KG1 (cell line): Measurements from ENCODE around the gene COL20A1.

Experiments used
- DNase-seq: peaks from one replicate; lab custom pipeline; 2025; lab: John Stamatoyannopoulos, UW

Gene COL20A1

DNA sequence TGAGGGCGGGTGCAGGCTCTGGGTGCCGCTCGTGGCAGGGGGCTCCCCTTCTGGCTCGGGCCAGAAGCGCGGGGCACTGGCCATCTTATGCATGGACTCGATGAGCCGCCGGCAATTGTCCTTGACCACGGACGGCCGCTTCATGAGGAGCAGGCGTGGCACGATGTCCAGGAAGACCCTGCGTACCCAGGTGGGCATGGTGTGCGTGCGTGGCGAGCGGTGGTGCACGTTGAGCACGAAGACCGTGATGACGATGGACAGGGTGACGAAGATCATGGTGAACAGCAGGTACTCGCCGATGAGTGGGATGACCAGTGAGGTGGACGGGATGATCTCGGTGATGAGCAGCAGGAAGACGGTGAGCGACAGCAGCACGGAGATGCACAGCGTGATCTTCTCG lies 57.2 kb downstream of the COL20A1 start:
- no peak for DNase-seq

DNA sequence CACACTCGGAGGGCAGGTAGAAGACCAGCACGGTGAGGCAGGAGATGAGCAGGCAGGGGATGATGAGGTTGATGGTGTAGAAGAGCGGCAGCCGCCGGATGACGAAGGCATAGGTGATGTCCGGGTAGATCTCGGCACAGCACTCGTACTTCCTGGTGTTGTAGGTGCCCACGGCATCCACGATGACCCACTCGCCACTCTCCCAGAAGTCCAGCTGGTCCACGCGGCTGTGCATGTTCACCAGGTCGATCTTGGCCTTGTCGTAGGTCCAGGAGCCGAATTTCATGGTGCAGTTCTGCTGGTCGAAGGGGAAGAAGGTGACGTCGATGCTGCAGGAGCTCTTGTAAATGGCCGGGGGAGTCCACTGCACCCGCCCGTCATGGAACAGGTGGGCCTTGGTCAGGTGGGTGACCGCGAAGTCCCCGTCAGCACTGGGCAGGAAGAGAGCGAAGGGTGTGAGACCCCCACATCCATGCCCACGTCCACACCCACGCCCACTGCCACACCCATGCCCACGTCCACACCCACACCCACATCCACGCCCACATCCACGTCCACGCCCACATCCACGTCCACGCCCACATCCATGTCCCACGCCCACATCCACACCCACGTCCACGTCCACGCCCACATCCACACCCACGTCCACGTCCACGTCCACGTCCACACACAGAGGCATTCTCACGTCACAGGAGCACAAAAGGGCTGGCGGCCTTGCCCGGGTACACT lies 57.8 kb downstream of the COL20A1 start:
- no peak for DNase-seq

DNA sequence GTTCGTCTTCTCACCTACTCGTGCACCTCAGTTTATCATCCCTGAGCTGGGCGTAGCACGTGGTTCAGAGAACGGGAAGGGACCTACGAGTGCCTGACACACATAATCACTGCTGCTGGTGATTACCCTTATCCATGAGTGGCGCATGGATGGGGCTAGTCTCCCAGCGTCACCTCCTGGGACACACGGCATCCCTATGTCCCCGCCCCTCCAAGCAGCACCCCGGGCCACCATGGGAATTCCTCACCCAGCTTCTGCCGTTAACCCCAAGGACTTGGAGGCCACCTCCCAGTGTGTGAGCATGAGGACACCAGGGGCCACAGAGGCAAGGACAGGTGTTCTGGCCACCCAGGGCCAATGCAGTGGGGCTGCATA lies 58.3 kb downstream of the COL20A1 start:
- DNase-seq, result no peak

DNA sequence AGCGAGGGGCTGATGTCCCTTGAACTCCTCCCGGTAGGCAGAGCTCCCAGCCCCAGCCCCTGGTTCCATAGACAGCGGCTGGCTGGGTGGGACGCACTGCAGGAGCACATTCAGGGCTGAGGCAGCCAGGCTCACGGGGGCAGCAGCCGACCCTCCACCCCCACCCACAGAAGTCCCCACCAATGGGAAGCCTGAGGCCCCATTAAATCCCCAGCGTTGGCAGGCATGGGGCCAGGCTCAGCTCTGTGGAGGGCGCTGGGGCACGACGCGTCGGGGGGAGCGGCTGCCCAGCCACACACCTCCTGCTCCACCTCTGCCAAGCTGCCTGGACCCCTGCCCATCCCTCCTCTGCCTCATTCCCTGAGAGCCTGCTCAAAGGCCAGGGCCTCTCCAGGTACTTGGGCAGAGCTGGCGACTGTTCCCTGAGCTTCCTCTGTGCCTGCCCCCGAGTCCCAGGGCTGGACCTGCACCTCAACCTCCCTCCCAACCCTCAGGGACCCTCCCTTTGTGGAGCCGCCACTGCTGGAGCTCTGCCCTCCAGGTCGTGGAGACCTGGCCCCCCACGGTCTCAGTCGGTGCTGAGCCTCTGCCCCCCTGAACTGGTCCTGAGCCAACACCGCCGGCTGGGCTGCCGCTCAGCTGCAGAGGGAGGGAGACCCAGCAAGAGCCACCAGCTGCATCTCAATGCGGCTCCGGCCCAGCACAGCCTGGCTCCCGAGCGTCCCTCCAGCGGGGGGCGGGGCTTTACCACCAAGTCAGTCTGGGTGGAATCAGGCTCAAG lies 59.0 kb downstream of the COL20A1 start:
- DNase-seq, result no peak

DNA sequence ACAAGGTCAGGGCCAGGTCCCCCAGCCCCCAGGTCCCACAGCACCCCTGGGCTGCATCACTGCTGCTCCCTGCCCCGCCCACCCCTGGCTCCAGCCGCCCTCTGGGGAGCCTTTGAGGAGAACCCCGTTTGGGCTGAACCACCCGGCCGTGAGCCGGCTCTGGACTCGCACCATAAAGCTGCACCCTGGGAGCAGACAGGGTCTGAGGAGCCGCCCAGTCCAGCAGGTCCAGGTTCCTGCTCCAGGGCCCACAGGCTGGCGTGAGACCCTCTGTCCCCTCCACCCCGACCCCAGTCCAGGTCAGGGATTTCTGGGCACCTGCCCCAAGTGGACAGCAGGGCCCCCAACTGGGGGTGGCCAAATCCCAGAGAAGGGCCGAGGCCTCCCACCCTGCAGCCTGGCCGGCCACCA lies 59.8 kb downstream of the COL20A1 start:
- DNase-seq, result no peak

DNA sequence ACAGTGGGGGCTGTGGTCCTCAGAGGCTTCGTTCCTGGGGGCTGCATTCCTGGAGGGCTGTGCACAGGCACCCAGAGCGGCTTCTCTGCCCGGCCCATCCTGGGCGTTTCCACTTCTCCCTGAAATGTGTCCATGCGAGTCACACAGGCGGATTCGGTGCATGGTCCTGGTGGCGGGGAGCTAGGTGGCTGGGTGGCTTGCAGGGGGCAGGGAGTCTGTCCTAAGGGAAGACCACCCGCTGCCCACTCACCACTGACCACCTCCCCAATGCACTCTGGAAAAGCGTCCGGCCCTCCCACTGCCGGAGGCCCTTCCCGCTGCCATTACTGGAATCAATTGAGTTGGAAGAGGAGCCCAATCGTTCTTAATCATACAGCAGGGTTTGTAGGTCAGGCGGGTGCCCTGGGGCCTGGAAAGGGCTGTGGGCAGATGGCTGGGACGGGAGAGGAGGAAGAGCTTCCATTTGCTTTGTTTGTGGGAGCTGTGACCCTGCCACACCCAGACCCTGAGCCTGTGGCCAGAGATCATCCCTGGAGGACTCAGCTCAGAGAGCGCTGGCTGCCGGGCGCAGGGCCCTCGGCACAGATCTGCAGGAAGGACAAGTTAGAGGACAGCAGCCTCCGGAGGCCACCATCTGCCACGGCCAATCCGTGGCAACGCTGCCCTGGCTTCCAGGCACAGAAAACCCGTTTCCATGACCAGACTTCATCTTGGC lies 61.8 kb downstream of the COL20A1 start:
- no peak for DNase-seq

DNA sequence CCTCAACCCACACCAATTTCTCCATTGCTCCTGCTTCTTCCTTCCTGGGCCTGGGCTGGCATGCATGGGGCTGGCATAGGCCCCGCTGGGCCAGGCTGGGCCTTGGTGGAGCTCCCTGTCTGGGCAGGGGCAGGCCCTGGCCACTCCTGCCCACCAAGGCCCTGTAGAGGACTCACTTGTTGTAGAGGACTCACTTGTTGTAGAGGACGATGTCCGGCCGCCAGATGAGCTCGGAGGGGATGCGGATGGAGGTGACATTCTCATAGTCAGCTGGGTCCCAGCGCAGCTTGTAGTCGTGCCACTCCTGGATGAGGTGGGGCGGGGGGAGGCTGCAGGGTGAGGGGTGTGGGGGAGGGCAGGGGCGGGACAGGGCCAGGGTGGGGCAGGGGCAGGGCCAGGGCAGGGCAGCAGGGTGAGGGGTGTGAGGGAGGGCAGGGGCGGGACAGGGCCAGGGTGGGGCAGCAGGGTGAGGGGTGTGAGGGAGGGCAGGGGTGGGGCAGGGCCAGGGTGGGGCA lies 62.9 kb downstream of the COL20A1 start:
- no peak for DNase-seq

DNA sequence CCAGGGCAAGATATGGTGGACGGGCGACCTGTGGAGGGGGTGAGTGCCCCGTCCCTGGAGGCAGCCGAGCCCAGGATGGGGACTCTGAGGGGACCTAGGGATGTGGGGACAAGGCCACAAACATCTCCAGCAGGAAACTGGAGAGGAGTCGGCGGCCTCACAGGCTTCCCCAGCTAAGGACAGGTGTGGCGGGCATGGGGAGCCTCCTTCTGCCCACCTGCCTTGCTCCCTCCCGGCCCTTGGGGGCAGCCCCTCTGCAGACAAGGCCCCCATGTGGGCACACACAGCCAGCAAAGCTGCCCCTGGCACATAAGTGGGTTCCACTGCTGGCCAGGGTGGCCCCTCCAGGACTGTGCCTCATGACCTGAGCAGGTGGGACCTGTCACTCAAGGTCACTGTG lies 63.5 kb downstream of the COL20A1 start:
- no peak for DNase-seq

DNA sequence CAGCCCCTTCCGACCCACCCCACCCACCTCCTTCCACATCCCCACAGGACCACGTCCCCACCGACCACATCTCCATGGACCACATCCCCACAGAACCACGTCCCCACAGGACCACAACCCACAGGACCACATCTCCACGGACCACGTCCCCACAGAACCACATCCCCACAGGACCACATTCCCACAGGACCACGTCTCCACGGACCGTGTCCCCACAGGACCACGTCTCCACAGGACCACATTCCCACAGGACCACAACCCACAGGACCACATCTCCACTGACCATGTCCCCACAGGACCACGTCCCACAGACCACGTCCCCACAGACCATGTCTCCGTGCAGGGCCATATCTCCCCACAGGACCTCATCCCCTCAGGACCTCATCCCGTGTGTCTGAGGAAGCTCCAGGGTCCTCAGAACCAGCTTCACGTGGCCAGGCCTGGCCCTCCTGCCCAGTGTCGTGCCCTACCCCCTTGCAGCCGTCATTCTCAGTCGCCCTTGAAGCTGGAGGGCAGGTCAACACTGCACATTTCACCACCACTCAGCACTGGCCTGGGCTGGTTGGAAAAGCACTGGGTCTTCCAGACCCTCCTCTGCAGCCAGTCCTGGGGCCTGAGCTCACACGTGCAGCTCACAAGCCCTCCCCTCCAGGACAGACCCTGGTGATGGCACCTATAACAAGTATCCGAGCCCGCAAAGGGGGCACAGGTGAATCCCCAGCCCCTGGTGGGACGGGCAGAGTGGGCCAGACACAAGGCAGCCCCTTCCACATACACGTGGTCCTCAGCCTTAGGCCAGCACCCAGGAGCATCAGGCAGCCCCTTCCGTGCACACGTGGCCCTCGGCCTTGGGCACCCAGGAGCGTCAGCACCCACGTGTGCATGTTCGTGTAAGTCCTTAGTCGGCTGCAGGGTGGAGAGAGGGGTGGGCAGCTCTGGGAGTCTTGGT lies 64.2 kb downstream of the COL20A1 start:
- DNase-seq, result no peak

DNA sequence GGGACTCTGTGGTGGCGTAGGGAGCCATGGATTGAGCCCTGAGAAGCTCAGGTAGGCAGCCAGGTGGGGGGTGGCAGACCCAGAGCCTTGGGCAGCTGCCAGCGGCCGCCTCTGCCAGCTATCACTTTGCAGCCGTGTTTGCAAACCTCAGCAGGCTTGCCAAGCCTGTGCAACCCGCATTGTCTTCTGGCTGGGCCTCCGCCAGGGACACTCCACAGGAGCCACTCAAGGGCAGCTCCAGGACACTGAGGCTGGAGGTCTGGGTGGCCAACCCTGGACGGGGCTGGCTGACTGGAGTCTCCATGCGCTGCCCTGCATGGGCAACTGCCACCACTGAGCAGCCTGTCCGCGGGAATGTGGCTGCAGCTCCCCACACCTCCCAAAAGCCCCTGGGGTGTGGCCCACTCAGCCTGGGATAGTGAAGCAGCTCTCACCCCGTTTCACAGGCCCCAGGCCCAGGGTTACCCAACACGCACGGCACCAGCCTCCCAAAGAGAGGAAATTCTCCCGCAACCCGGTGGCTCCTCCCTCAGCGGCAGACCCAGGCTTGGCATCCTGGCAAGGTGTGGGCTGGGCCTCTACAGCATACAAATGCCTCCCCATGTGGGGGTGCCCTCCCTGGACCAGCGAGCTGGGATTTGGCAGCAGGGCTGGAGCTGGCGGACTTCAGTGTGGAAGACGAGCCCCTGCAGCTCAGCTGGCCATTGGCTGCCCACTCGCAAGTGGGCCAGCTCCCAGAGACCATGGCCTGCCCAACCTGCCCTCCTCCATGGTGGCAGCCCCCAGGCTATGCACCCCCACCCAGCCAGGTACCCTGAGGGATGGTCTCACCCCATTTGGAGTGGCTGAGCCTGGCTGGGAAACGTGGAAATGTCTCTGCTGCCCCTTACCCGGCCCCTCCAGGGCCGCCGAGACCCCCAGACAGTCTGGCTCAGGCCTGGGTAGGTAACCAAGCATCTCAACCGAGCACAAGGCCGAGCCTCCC lies 65.2 kb downstream of the COL20A1 start:
- DNase-seq, result no peak

DNA sequence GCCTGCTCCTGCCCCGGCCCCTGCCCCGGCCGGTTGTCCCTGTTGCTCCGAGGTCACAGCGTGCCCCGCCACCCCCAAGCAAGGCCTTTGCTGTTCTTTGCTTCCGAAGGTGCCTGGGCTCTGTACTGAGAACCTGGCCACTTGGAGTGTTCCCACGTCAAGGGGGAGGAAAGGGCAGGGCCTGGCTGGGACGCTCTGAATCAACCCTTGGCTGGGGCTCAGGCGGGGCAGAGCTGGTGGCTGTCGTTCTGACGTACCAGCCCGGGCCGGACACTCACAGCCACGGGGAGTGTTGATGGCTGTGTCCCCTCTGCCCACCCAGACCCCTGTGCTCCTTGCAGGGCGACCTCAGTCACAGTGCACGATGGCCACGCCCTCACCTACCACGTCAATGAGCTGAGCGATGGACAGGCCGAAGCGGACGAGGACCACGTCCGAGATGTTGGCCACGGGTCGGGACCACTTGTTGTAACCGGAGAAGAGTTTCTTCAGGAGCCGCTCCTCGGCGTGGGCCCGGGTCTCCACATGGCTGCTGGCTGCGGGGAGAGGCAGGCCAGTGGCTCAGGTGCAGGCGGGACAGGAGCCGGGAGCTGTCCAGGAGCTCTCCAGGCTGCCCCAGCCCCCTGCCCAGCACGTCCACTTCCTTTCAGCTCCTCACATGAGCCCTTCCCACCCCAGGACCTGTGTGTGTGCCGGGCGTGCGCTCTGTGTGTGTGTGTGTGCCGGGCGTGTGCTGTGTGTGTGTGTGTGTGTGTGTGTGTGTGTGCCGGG lies 66.4 kb downstream of the COL20A1 start:
- DNase-seq, result no peak

DNA sequence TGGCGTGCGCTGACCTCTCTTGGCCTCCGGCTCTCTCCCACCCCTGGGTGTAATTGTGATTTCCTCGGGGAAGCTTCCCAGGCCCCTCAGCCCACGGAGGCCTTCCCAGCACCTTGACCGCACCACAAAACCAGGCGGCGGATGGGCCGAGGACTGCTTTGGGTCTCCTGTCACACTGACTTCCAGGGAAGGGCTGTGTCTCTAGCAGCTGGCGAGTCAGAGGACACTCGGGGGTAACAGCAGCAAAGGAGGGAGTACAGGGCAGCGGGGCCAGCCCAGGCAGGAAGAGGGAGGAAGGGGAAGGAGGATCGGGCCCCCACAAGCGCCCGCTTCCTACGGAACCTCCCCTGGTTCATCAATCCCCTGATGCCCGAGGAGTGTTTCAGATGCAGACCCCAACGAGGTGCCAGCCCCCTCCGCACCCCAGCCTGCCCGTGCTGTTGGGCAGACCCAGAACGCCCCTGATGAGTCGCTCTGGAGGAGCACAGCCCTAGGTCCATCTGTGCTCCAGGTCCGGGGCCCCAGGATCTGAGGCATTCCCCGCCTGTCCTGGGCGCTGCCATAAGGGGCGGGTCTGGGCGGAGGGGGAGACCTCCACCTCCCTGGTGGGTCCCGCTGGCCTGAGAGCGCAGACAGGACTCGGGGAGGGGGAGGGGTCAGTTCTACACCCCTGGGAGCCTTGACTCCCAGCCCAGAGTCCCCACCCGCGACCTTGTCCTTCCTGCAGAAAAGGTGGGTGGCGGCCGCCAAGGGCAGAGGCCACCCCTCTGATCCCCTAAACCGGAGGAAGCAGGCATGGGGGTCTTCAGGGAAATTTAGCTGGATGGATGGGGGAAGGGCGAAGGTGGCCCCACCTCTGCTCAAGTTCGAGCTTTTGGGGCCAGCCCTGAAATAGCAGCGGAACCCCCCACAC lies 67.2 kb downstream of the COL20A1 start:
- DNase-seq, result no peak

DNA sequence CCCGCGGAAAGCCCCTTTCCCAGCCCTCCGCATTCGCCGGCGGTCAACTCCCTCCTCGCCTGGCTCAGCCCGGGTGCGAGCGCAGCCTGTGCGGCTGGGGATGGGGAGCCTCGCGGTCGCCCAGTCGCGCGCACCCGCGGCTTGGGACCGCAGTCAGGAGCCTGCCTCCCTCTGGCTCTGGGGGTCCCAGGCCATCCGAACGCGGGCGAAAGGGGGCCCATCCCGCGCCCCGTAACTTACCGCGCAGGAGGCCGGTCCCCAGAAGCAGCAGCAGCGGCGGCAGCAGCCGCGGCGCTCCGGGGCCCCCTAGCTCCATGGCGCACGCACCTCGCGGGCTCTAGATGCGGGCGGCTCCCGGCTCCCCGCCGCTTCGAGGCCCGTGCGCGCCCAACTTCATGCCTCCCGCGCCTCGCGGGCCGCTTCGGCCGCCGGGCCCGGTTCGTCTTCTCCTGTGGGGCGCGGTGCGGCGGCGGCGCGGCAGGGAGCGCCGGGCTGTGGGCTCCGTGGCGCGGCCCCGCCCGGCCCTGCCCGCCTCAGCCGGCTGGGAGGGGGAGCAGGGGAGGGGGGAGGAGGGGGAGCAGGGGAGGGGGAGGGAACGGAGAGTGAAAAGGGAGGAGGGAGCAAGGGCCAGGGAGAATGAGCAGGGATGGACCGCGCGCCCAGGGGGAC lies 68.0 kb downstream of the COL20A1 start, which contains the start of gene CHRNA4:
Gene CHRNA4 (minus strand): TSS at position 500 of the 669 bp plus-strand sequence. CDS start 184 bp downstream, at position 316.
- no peak for DNase-seq

DNA sequence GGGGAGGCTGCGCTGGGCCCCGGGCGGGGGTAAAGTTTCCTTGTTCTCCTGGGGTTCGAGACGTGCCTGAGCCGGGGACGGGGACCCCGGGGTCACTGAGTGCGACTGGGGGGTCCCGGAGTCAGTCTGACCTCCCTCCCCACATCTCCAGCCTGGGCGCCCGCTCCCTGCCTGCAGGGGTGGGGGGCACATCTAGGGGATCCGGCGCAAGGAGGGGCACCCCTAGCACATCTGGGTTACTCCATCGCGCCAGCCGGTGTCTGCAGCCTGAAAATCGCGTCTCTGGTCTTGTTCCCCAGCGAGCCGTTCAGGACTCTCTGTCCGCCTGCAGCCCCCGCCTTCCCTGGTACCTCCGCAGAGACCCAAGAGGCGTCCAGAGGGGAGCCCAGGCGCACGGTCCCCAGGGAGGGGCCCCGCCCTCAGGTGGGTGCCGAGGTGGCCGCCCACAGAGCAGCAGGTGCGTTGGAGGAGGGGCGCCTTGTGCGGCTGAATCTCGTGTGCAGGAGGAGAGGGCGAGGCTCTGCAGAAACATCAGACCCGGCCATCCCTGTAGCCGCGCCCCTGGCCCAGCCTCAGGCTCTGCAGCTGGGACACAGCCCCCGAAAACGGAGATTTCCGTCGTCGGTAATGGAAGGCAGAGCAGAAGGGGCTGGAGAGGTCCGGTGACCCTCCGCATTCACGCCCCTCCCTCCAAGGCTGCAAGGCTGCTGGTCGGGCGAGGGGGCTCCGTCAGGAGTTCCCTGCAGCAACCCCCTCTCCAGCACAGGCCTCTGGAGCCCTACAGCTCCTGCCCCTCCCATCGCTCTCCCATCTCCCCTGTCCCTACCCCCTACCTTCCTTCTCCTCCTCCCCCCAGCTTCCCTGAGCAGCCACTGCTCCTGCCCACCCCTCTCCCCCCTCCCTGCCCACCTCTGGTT lies 68.8 kb downstream of the COL20A1 start:
- no peak for DNase-seq

DNA sequence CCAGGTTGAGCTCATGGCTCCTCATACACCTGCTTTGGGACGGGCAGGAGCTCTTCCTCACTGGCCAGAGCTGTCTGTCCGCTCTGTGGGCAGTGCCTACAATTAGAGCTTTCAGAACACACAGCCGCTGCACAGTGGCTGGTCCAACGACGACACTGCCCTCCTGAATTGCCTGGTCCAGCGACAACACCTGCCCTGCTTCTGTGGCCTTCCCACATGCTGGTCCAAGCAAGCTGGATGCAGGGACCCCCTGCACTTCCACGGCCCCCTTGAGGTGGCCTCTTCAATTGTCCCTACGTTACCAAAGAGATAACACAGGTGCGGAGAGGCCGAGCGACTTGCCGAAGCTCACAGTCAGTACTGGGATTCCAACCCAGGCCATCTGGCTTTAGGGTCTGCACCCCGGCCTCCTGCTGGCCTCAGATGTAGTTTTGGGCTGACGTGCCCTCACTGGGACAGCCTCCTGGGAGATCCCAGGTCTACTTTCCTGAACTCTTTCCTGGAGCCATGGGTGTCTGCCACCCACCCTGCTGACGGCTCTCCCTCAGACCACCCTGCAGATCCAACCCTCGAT lies 69.5 kb downstream of the COL20A1 start:
- DNase-seq, result no peak
